Measurements from ENCODE around the gene FTCD. TPM values are rescaled to one million over a fixed set of nuclear protein-coding genes. Genes with fewer than 3 reads are reported as not detected.
"Not testable (repeated sequence)": the region's sequence is repeated elsewhere in the genome, so short reads cannot be mapped to it uniquely, and the experiment has no call there.

Gene FTCD
- total RNA-seq, 1 experiment from 2014 or later, result not detected

- peak; percentile 27 for DNase-seq
- H3K36me3 ChIP-seq (replicated peaks; ENCODE audit: control insufficient read depth, insufficient read depth, low read length), result peaks cover 17% of the 10 kb centered on the region
These were observed 35.9 kb upstream of the FTCD start for GRCh38 chr21:46191257-46191685.

DNA sequence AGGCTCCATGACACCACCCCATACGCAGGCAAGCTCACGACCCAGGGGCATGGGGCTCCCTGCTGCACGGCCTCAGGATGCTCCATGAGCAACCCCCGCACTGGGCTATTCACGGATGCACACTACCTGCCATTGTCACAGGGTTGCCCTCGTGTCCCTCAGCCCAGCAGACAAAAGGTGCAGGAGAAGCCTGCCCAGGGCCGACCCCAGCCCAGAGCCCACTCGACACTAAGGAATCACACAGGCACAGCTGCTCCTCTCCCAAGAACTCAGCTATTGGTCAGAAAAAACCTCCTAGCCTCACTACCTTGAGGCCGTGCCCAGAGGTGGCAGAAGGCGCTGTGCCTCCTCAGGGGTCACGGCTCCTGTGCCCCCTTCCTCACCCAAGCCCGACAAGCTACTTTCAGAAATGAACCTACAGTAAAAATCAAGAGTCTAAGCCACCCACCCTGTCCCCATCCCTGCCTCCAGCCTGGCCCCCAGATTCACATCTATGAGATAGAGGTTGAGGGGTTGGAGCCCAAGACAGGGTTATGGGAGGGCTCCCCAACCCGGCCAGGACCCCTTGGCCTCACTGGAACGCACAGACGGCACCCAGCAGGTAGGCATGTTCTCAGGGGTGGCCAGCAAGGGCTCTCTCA is 35.2 kb upstream of the FTCD start:
- Histone ChIP-seq H3K36me3 (replicated peaks; ENCODE audit: control insufficient read depth, insufficient read depth, low read length) (peaks cover 14% of the 10 kb centered on the region), H3K27me3 (ENCODE audit: control insufficient read depth, insufficient read depth, low read length) (no peaks in the 10 kb centered on the region), H3K4me3 (ENCODE audit: insufficient read depth, low read depth, low read length) (no peak overlapping the region)
- peak; percentile 17 for DNase-seq

More at GRCh38 chr21:46191257-46191685, 35.9 kb upstream of the FTCD start:
- no peak overlapping the region for H3K4me3 ChIP-seq (ENCODE audit: insufficient read depth, low read depth, low read length)
- H3K27me3 ChIP-seq (ENCODE audit: control insufficient read depth, insufficient read depth, low read length), result no peaks in the 10 kb centered on the region

GRCh38 chr21:46189959-46190490 is 34.6 kb upstream of the FTCD start:
- no peak overlapping the region for H3K4me3 ChIP-seq (ENCODE audit: insufficient read depth, low read depth, low read length)
- H3K36me3 ChIP-seq (replicated peaks; ENCODE audit: control insufficient read depth, insufficient read depth, low read length), result peaks cover 13% of the 10 kb centered on the region
- peak; percentile 33 for DNase-seq
- H3K27me3 ChIP-seq (ENCODE audit: control insufficient read depth, insufficient read depth, low read length), result no peaks in the 10 kb centered on the region

GRCh38 chr21:46189213-46189958 is 34.0 kb upstream of the FTCD start:
- peak; percentile 36 for DNase-seq
- H3K4me3 ChIP-seq (ENCODE audit: insufficient read depth, low read depth, low read length), result no peak overlapping the region
- no peaks in the 10 kb centered on the region for H3K27me3 ChIP-seq (ENCODE audit: control insufficient read depth, insufficient read depth, low read length)
- peaks cover 12% of the 10 kb centered on the region for H3K36me3 ChIP-seq (replicated peaks; ENCODE audit: control insufficient read depth, insufficient read depth, low read length)

DNA sequence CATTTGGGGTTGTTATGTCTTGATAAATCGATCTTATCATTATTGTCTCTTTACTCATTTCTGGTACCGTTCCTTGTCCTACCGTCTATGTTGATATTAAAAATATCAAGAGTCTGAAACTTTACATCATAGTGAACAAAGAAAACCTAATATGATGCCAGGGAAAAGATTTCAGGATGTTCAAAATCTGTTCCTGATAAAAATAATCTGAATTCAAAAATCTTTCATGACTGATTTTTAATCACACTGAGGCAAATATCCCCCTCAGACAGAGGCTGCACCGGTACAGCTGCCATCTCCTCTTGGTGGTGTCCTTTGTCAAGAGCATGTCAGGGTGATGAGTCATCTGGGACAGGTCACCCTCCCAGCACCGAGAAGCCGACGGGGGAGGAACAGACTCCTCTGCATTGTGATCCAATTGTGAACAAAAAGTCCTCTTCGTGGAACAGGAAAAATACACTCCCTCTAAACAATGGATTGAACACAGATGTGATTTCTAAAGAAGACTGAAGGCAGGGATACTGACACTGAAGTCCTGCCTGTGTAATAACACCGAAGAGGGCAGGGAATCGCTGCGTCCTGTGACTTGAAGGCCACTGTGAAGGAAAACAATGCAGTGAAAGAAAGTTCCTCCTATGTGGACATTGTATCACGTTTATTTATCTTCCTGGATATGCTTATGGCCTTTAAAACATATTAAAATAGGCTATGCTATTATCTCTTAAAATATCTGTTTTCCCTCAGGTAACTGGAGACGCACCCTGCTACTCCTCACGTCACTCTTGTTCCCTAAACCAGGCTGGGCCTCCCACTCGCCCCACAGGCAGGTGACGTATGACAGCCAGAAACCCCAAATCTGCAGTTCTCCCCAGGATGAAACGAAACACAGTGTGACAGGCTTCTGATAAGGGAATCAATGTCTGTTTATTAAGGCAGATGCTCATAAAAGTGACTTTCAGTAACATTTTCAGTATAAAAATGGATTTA is 33.1 kb upstream of the FTCD start:
- no peak overlapping the region for H3K4me3 ChIP-seq (ENCODE audit: insufficient read depth, low read depth, low read length)
- H3K36me3 ChIP-seq (replicated peaks; ENCODE audit: control insufficient read depth, insufficient read depth, low read length), result peaks cover 5% of the 10 kb centered on the region
- peak; percentile 72 for DNase-seq
- H3K27me3 ChIP-seq (ENCODE audit: control insufficient read depth, insufficient read depth, low read length), result no peaks in the 10 kb centered on the region

GRCh38 chr21:46187814-46188213 is 32.4 kb upstream of the FTCD start:
- no peak for DNase-seq
- H3K27me3 ChIP-seq (ENCODE audit: control insufficient read depth, insufficient read depth, low read length), result no peaks in the 10 kb centered on the region
- no peak overlapping the region for H3K4me3 ChIP-seq (ENCODE audit: insufficient read depth, low read depth, low read length)
- H3K36me3 ChIP-seq (replicated peaks; ENCODE audit: control insufficient read depth, insufficient read depth, low read length), result peaks cover 4% of the 10 kb centered on the region

GRCh38 chr21:46187261-46187660 is 31.9 kb upstream of the FTCD start:
- no peak overlapping the region for H3K4me3 ChIP-seq (ENCODE audit: insufficient read depth, low read depth, low read length)
- no peak for DNase-seq
- peaks cover 2% of the 10 kb centered on the region for H3K36me3 ChIP-seq (replicated peaks; ENCODE audit: control insufficient read depth, insufficient read depth, low read length)
- no peaks in the 10 kb centered on the region for H3K27me3 ChIP-seq (ENCODE audit: control insufficient read depth, insufficient read depth, low read length)

DNA sequence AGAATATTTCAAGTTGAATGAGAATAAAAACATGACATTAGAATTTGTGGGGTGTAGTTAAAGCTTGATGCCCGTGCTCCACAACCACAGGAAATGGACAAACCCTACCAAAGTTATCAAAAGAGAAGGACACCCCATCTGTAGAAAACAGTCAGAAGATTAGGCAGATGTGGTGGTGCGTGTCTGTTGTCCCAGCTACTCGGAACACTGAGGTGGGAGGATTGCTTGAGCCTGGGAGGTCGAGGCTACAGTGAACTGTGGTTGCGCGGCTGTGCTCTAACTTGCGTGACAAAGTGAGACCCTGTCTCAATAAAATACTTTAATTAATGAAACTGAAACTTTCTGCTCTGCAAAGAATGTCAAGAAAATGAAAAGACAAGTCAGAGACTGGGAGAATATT is 30.3 kb upstream of the FTCD start:
- H3K36me3 ChIP-seq (replicated peaks; ENCODE audit: control insufficient read depth, insufficient read depth, low read length), result no peaks in the 10 kb centered on the region; the same call in 1 of the 2 replicates
- DNase-seq, result no peak

GRCh38 chr21:46184625-46185555 is 29.5 kb upstream of the FTCD start:
- peak; percentile 98 for DNase-seq
- no peaks in the 10 kb centered on the region for H3K27me3 ChIP-seq (ENCODE audit: control insufficient read depth, insufficient read depth, low read length)
- H3K4me3 ChIP-seq (ENCODE audit: insufficient read depth, low read depth, low read length), result peak overlapping the region; percentile 75
- H3K36me3 ChIP-seq (replicated peaks; ENCODE audit: control insufficient read depth, insufficient read depth, low read length), result no peaks in the 10 kb centered on the region; the same call in 1 of the 2 replicates

More for the DNA sequence above, 30.3 kb upstream of the FTCD start:
- no peaks in the 10 kb centered on the region for H3K27me3 ChIP-seq (ENCODE audit: control insufficient read depth, insufficient read depth, low read length)
- no peak overlapping the region for H3K4me3 ChIP-seq (ENCODE audit: insufficient read depth, low read depth, low read length)

- H3K27me3 ChIP-seq (ENCODE audit: control insufficient read depth, insufficient read depth, low read length), result no peaks in the 10 kb centered on the region
- H3K36me3 ChIP-seq (replicated peaks; ENCODE audit: control insufficient read depth, insufficient read depth, low read length), result no peaks in the 10 kb centered on the region; the same call in 1 of the 2 replicates
- H3K4me3 ChIP-seq (ENCODE audit: insufficient read depth, low read depth, low read length), result peak within 1 kb of the TSS; percentile 75
- peak; percentile 94 for DNase-seq
These were observed 28.7 kb upstream of the FTCD start, which contains the start of gene SPATC1L for GRCh38 chr21:46183910-46184624. SPATC1L (minus strand) TSS chr21:46184459; CDS start chr21:46182816, 1,643 bp downstream.

DNA sequence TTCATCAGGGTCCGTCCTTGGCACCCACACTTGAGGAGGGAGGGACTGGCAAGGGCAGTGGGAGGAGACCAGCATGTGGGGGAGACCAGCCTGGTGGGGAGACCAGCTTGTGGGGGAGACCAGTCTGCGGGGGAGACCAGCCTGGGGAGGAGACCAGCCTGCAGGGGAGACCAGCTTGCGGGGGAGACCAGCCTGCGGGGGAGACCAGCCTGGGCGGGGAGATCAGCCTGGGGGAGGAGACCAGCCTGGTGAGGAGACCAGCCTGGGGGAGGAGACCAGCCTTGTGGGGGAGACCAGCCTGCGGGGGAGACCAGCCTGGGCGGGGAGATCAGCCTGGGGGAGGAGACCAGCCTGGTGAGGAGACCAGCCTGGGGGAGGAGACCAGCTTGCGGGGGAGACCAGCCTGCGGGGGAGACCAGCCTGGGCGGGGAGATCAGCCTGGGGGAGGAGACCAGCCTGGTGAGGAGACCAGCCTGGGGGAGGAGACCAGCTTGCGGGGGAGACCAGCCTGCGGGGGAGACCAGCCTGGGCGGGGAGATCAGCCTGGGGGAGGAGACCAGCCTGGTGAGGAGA is 28.0 kb upstream of the FTCD start:
- peak overlapping the region; percentile 75; the same call in 1 of the 2 replicates for H3K4me3 ChIP-seq (ENCODE audit: insufficient read depth, low read depth, low read length)
- DNase-seq; H3K36me3 ChIP-seq (replicated peaks; ENCODE audit: control insufficient read depth, insufficient read depth, low read length); H3K27me3 ChIP-seq (ENCODE audit: control insufficient read depth, insufficient read depth, low read length): not testable (repeated sequence)

GRCh38 chr21:46182548-46183336 is 27.4 kb upstream of the FTCD start:
- peak; percentile 53 for DNase-seq
- Histone ChIP-seq H3K36me3 (replicated peaks; ENCODE audit: control insufficient read depth, insufficient read depth, low read length) (no peaks in the 10 kb centered on the region; the same call in 1 of the 2 replicates), H3K27me3 (ENCODE audit: control insufficient read depth, insufficient read depth, low read length) (no peaks in the 10 kb centered on the region), H3K4me3 (ENCODE audit: insufficient read depth, low read depth, low read length) (no peak overlapping the region)

Data from H7 (cell line).